Measurements from ENCODE around the gene SPART.
"Not testable (repeated sequence)": the region's sequence is repeated elsewhere in the genome, so short reads cannot be mapped to it uniquely, and the experiment has no call there.

The SPART gene

GRCh38 chr13:36331280-36331679, 14.9 kb downstream of the SPART start:
- TF ChIP-seq POLR2A (IDR thresholded peaks at IDR 0.05; ENCODE audit: extremely low read depth, insufficient read length) (no peak), MYC (IDR thresholded peaks at IDR 0.05; ENCODE audit: low read depth, low read length) (no peak), MAX (IDR thresholded peaks at IDR 0.05; ENCODE audit: low read depth, low read length) (no peak)
- TF ChIP-seq, protein P1, sequence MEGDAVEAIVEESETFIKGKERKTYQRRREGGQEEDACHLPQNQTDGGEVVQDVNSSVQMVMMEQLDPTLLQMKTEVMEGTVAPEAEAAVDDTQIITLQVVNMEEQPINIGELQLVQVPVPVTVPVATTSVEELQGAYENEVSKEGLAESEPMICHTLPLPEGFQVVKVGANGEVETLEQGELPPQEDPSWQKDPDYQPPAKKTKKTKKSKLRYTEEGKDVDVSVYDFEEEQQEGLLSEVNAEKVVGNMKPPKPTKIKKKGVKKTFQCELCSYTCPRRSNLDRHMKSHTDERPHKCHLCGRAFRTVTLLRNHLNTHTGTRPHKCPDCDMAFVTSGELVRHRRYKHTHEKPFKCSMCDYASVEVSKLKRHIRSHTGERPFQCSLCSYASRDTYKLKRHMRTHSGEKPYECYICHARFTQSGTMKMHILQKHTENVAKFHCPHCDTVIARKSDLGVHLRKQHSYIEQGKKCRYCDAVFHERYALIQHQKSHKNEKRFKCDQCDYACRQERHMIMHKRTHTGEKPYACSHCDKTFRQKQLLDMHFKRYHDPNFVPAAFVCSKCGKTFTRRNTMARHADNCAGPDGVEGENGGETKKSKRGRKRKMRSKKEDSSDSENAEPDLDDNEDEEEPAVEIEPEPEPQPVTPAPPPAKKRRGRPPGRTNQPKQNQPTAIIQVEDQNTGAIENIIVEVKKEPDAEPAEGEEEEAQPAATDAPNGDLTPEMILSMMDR (IDR thresholded peaks at IDR 0.05; ENCODE audit: low read depth, low read length), result no peak
- DNase-seq (ENCODE audit: low read depth), result no peak
- H3K4me3 ChIP-seq (ENCODE audit: low read depth, low read length), result no peak overlapping the region

DNA sequence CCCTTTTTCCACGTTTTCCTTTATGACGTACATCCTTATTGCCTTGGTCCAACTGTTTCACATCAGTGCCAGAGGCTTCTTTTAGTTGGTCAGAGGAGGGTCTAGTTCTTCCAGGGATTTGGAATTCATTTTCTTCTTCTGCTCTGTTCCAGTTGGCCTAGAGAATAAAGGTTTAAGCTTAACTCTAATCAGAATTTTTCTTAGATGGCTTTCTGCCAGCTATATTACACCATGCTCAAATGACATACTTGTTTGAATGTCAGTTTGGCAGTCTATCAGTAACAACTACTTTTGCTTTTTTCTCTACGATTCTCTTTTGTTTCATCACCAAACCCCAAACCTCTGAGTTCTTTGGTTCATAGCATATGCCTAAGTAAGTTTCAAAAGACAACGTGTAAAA, 16.8 kb downstream of the SPART start:
- no peak for DNase-seq (ENCODE audit: low read depth)
- TF ChIP-seq MYC (IDR thresholded peaks at IDR 0.05; ENCODE audit: low read depth, low read length) (no peak), MAX (IDR thresholded peaks at IDR 0.05; ENCODE audit: low read depth, low read length) (no peak), POLR2A (IDR thresholded peaks at IDR 0.05; ENCODE audit: extremely low read depth, insufficient read length) (no peak)
- TF ChIP-seq, protein P1 (IDR thresholded peaks at IDR 0.05; ENCODE audit: low read depth, low read length), result no peak
- no peak overlapping the region for H3K4me3 ChIP-seq (ENCODE audit: low read depth, low read length)

DNA sequence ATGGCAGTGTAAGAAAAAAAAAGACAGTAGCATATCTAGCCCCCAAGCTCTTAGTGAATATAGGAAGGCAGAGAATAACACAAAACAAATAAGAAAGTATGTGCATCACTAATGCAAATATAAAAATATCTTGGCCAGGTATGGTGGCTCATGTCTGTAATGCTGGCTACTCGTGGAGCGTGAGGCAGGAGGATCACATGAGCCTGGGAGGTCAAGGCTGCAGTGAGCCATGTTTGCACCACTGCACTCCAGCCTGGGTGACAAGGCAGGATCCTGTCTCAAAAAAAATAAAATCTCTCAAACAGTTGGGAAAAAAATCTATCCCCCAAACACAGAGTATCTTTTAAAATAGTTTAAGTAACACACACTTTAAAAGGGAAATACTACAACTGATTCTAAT, 17.4 kb downstream of the SPART start:
- TF ChIP-seq POLR2A (IDR thresholded peaks at IDR 0.05; ENCODE audit: extremely low read depth, insufficient read length), result no peak
- TF ChIP-seq, protein P1 (IDR thresholded peaks at IDR 0.05; ENCODE audit: low read depth, low read length), result no peak
- TF ChIP-seq MAX (IDR thresholded peaks at IDR 0.05; ENCODE audit: low read depth, low read length), result no peak
- no peak for TF ChIP-seq MYC (IDR thresholded peaks at IDR 0.05; ENCODE audit: low read depth, low read length)
- no peak overlapping the region for H3K4me3 ChIP-seq (ENCODE audit: low read depth, low read length)
- DNase-seq (ENCODE audit: low read depth), result no peak

DNA sequence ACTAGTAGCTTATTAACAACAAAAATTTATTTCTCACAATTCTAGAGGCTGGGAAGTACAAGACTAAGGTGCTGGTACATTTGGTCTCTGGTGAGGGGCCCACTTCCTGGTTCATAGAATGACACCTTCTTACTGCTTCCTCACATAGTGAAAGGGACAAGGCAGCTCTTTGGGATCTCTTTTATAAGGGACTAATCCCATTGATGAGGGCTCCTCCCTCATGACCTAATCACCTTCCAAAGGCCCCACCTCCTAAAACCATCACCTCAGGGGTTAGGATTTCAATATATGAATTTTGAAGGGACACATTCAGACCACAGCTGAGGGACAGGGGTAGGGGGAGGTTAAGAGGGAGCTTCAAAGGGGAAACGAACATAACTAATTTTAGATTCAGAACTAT, 20.3 kb downstream of the SPART start:
- no peak for TF ChIP-seq MAX (IDR thresholded peaks at IDR 0.05; ENCODE audit: low read depth, low read length)
- no peak for TF ChIP-seq MYC (IDR thresholded peaks at IDR 0.05; ENCODE audit: low read depth, low read length)
- TF ChIP-seq POLR2A (IDR thresholded peaks at IDR 0.05; ENCODE audit: extremely low read depth, insufficient read length), result no peak
- TF ChIP-seq, protein P1 (IDR thresholded peaks at IDR 0.05; ENCODE audit: low read depth, low read length), result no peak
- DNase-seq (ENCODE audit: low read depth), result no peak
- H3K4me3 ChIP-seq (ENCODE audit: low read depth, low read length), result no peak overlapping the region

- H3K4me3 ChIP-seq (ENCODE audit: low read depth, low read length); DNase-seq (ENCODE audit: low read depth): not testable (repeated sequence)
These were observed 21.3 kb downstream of the SPART start for GRCh38 chr13:36324881-36325280.

- H3K4me3 ChIP-seq (ENCODE audit: low read depth, low read length), result no peak overlapping the region
- DNase-seq (ENCODE audit: low read depth), result no peak
- TF ChIP-seq, protein P1 (IDR thresholded peaks at IDR 0.05; ENCODE audit: low read depth, low read length), result no peak
- TF ChIP-seq MAX (IDR thresholded peaks at IDR 0.05; ENCODE audit: low read depth, low read length) (no peak), MYC (IDR thresholded peaks at IDR 0.05; ENCODE audit: low read depth, low read length) (no peak), POLR2A (IDR thresholded peaks at IDR 0.05; ENCODE audit: extremely low read depth, insufficient read length) (no peak)
These were observed 22.1 kb downstream of the SPART start for GRCh38 chr13:36323951-36324566.

Measured in NB4 (cell line).